SK-N-MC (cell line): ENCODE measurements around the gene FBXL12.

Experiments
- EZH2 ChIP-seq: fragments of 200-600 bp; sonication (generic); IDR thresholded peaks from one replicate; pipeline ENCODE4 v1.6.1; 2017; ENCODE audit warnings: antibody characterized with exemption
- FOXP2 ChIP-seq: optimal IDR thresholded peaks from 2 replicates; pipeline ENCODE3; 2011; ENCODE audit warnings: mild to moderate bottlenecking, moderate library complexity; ENCODE audit not compliant: insufficient read depth; ENCODE audit errors: extremely low read length, control extremely low read depth
- POLR2AphosphoS5 ChIP-seq: IDR thresholded peaks from 2 replicates; pipeline ENCODE4 v1.6.1; 2012; ENCODE audit warnings: mild to moderate bottlenecking, low read depth, low read length, borderline replicate concordance

- TF ChIP-seq EZH2 (no peak), POLR2AphosphoS5 (no peak), FOXP2 (no peak)
Measured at GRCh38 chr19:9819596-9819909, 674 bp upstream of the FBXL12 start.
